ENCODE data around the gene ARMC6.

ARMC6 gene

DNA sequence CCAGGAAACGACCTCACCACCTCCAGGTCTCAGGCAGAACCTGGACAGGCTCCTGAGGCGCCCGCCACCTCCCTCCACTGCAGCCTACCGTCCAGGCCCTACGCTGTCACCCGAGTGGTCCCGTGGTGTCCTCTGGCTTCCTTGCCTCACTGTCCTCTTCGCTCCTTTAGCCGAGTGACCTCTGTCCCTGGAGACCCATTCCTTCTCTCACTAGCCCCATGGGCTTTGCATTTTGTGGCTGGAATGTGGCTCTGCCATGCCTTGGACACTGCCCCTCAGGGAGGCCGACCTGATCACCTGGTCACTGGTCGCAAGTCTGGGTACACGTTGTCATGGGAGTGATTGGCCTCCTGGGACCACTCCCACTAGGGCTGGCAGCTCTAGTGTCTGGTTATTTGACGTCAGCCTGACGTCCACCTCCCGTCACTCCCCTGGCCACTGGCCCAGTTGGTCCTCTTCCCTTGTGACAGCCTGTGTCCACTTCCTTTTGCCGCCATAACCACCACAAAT is 48.3 kb downstream of the ARMC6 start:
- TF ChIP-seq, protein P1, sequence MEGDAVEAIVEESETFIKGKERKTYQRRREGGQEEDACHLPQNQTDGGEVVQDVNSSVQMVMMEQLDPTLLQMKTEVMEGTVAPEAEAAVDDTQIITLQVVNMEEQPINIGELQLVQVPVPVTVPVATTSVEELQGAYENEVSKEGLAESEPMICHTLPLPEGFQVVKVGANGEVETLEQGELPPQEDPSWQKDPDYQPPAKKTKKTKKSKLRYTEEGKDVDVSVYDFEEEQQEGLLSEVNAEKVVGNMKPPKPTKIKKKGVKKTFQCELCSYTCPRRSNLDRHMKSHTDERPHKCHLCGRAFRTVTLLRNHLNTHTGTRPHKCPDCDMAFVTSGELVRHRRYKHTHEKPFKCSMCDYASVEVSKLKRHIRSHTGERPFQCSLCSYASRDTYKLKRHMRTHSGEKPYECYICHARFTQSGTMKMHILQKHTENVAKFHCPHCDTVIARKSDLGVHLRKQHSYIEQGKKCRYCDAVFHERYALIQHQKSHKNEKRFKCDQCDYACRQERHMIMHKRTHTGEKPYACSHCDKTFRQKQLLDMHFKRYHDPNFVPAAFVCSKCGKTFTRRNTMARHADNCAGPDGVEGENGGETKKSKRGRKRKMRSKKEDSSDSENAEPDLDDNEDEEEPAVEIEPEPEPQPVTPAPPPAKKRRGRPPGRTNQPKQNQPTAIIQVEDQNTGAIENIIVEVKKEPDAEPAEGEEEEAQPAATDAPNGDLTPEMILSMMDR (IDR thresholded peaks at IDR 0.05; ENCODE audit: low read depth, low read length, missing control alignments): no peak
- no peak overlapping the region for H3K4me3 ChIP-seq (ENCODE audit: low read depth, low read length)
- no peak for DNase-seq (ENCODE audit: low read depth)

GRCh38 chr19:19083413-19084178 is 50.2 kb downstream of the ARMC6 start:
- TF ChIP-seq, protein P1 (IDR thresholded peaks at IDR 0.05; ENCODE audit: low read depth, low read length, missing control alignments): no peak
- no peak overlapping the region for H3K4me3 ChIP-seq (ENCODE audit: low read depth, low read length)
- DNase-seq (ENCODE audit: low read depth): no peak

GRCh38 chr19:19087676-19088075 is 54.3 kb downstream of the ARMC6 start:
- TF ChIP-seq, protein P1 (IDR thresholded peaks at IDR 0.05; ENCODE audit: low read depth, low read length, missing control alignments): no peak
- H3K4me3 ChIP-seq (ENCODE audit: low read depth, low read length): no peak overlapping the region
- no peak for DNase-seq (ENCODE audit: low read depth)

DNA sequence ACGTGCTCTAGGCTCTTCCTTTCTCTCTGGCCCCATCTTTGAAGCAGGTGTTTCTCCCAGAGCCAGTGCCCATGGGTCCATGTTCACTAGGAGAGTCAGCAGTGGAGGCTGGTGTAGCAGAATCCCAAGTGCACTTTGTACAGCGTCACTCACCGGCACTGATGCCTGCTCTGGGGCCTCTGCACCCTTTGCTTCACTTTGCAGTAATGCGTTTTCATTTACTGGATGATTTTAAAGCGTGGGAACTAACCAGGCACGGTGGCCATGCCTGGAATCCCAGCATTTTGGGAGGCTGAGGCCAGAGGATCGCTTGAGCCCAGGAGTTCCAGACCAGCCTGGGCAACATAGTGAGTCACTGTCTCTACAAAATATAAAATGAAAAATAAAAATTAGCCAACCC is 61.1 kb downstream of the ARMC6 start:
- DNase-seq (ENCODE audit: low read depth): no peak
- TF ChIP-seq, protein P1 (IDR thresholded peaks at IDR 0.05; ENCODE audit: low read depth, low read length, missing control alignments): no peak
- H3K4me3 ChIP-seq (ENCODE audit: low read depth, low read length): no peak overlapping the region

DNA sequence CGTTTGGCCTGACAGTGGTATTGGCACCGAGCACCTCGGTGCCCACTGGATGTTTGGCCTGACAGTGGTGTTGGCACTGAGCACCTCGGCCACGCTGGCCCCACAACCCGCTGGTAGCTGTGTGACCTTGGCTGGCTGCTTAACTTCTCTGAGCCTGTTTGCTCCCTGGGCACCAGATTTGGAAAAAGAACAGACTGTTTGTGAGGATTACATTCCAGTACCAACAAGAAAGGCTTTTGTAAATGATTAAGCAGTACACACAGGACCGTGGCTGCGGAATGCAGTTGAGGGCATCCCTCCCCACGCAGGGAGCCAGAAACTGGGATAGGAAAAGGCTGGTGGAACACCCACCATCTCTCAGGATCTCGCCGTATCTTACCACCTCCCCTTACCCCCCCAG is 62.3 kb downstream of the ARMC6 start:
- TF ChIP-seq, protein P1 (IDR thresholded peaks at IDR 0.05; ENCODE audit: low read depth, low read length, missing control alignments): no peak
- no peak for DNase-seq (ENCODE audit: low read depth)
- no peak overlapping the region for H3K4me3 ChIP-seq (ENCODE audit: low read depth, low read length)

DNA sequence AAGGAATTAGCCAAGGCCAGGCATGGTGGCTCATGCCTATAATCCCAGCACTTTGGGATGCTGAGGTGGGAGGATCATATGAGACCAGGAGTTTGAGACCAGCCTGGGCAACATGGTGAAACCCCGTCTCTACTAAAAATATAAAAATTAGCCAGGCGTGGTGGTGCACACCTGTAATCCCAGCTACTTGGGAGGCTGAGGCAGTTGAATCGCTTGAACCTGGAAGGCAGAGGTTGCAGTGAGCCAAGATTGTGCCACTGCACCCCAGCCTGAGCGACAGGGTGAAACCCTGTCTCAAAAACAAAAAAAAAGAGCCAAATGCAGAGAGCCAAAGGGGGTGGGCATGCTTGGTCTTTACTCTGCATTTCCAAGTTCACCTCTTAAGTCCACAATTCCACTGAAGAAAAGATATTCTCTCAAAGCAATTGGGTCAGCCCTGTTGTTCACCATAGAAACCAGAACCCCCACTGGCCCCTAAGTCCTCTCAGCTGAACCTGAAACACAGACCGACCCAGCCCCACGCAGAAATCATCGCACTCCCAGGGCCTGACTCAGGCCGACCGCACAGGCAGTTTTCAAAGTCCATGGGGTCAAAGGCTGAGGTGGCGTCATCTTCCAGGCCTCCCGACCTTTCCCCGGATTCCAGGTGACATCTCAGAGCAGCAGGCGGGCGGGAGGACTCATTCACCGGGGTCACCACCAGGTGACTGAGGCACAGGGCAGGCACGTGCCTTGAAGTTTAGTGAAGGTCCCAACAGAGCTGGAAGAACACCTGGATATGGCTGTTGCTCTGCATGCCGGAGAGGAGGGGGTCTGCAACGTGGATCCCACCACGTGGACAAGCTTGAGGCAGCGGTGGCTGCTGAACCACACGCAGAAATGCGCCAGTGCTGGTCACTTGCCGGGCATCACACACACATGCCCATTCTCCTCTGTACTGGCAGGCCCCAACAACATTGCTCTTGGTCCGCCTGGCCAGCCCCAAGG is 63.5 kb downstream of the ARMC6 start:
- no peak overlapping the region for H3K4me3 ChIP-seq (ENCODE audit: low read depth, low read length)
- TF ChIP-seq, protein P1 (IDR thresholded peaks at IDR 0.05; ENCODE audit: low read depth, low read length, missing control alignments): no peak
- no peak for DNase-seq (ENCODE audit: low read depth)

Measured in GM12864 (cell line).